DND-41 (cell line): ENCODE measurements around the gene RALGPS2.

ENCODE experiments used
- ATAC-seq: fragments of 200-7000 bp; cut with Tn5 transposase; 3 replicates; pipeline ENCODE4 v1.9.1; 2021; ENCODE audit warnings: low read depth; ENCODE audit not compliant: insufficient read depth
- DNase-seq: peaks from one replicate; pipeline ENCODE4 v3.0.0-alpha.2; 2020
- H2AFZ ChIP-seq: 2 replicates; pipeline ENCODE4 v1.6.0; 2012; ENCODE audit warnings: low read depth, low read length
- H3K27ac ChIP-seq: 2 replicates; pipeline ENCODE4 v1.5.1; 2012; ENCODE audit warnings: low read length, inconsistent platforms
- H3K27me3 ChIP-seq: fragments of 200-600 bp; sonication (generic); 2 replicates; pipeline ENCODE4 v1.6.0; 2012; ENCODE audit warnings: low read length, mild to moderate bottlenecking, inconsistent platforms; ENCODE audit not compliant: insufficient read depth, poor library complexity
- H3K36me3 ChIP-seq: 2 replicates; pipeline ENCODE4 v1.5.1; 2012; ENCODE audit warnings: low read length, inconsistent platforms; ENCODE audit not compliant: insufficient read depth
- H3K4me1 ChIP-seq: 2 replicates; pipeline ENCODE4 v1.5.1; 2012; ENCODE audit warnings: mild to moderate bottlenecking, low read length; ENCODE audit not compliant: insufficient read depth
- H3K4me2 ChIP-seq: 2 replicates; pipeline ENCODE4 v1.6.0; 2012; ENCODE audit warnings: mild to moderate bottlenecking, moderate library complexity, low read length, inconsistent platforms; ENCODE audit not compliant: insufficient read depth
- H3K4me3 ChIP-seq, 2 experiments: fragments of 200-600 bp in 1 of 2; shearing (Covaris generic) in 1 of 2; 2 replicates each; pipeline ENCODE4 v1.5.1; 2012 to 2016; ENCODE audit warnings: inconsistent platforms in 2 of 2, low read length in 2 of 2, mild to moderate bottlenecking in 2 of 2, low read depth in 1 of 2, moderate library complexity in 1 of 2
- H3K79me2 ChIP-seq: 2 replicates; pipeline ENCODE4 v1.6.0; 2012; ENCODE audit warnings: low read length, inconsistent platforms; ENCODE audit not compliant: insufficient read depth
- H3K9ac ChIP-seq: 2 replicates; pipeline ENCODE4 v1.6.0; 2012; ENCODE audit warnings: low read depth, mild to moderate bottlenecking, inconsistent platforms, low read length, moderate library complexity
- H3K9me3 ChIP-seq: 2 replicates; pipeline ENCODE4 v1.5.1; 2012; ENCODE audit warnings: low read length, moderate library complexity, mild to moderate bottlenecking, inconsistent platforms; ENCODE audit not compliant: insufficient read depth, severe bottlenecking
- H4K20me1 ChIP-seq: 2 replicates; pipeline ENCODE4 v1.6.0; 2012; ENCODE audit warnings: low read length; ENCODE audit not compliant: insufficient read depth
- EZH2 ChIP-seq: IDR thresholded peaks from 3 replicates; pipeline ENCODE4 v1.6.1; 2012; ENCODE audit warnings: borderline replicate concordance, low read depth, mild to moderate bottlenecking, moderate library complexity, low read length, inconsistent platforms; ENCODE audit not compliant: severe bottlenecking
- TF ChIP-seq, protein P1 (sequence below): IDR thresholded peaks from 2 replicates; pipeline ENCODE4 v1.5.1; 2012; ENCODE audit warnings: borderline replicate concordance, low read length, moderate library complexity, mild to moderate bottlenecking; ENCODE audit not compliant: poor library complexity, severe bottlenecking; ENCODE audit errors: extremely low read depth

RALGPS2 gene

DNA sequence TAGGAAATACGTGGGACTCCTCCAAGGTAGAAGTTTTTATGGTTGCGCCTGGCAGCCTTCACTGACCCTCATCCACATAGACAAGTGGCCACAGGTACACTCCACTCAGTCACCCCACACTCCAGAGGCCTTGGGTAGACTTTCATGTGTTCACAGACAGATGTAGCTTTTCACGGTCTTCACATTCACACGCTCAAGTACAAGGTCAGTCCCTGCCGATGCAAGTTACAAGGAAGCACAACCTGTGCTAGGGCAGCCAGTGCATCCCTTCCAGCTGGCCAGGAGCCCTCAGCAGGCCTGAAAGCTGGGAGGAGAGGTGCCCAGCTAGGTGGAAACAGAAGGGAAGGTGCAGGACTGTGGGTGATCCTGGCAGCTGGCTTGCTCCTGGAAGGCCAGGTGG, 245.1 kb downstream of the RALGPS2 start:
- no peak overlapping the region for H3K9ac ChIP-seq
- H3K36me3 ChIP-seq: no peaks in the 10 kb centered on the region
- no peaks in the 10 kb centered on the region for H4K20me1 ChIP-seq
- H3K4me1 ChIP-seq: peaks cover 32% of the 10 kb centered on the region
- H3K27ac ChIP-seq: no peak overlapping the region
- no peak for ATAC-seq
- TF ChIP-seq, protein P1, sequence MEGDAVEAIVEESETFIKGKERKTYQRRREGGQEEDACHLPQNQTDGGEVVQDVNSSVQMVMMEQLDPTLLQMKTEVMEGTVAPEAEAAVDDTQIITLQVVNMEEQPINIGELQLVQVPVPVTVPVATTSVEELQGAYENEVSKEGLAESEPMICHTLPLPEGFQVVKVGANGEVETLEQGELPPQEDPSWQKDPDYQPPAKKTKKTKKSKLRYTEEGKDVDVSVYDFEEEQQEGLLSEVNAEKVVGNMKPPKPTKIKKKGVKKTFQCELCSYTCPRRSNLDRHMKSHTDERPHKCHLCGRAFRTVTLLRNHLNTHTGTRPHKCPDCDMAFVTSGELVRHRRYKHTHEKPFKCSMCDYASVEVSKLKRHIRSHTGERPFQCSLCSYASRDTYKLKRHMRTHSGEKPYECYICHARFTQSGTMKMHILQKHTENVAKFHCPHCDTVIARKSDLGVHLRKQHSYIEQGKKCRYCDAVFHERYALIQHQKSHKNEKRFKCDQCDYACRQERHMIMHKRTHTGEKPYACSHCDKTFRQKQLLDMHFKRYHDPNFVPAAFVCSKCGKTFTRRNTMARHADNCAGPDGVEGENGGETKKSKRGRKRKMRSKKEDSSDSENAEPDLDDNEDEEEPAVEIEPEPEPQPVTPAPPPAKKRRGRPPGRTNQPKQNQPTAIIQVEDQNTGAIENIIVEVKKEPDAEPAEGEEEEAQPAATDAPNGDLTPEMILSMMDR: no peak
- no peak for TF ChIP-seq EZH2
- no peak overlapping the region for H3K4me3 ChIP-seq
- H3K79me2 ChIP-seq: no peaks in the 10 kb centered on the region
- no peak for DNase-seq
- H3K9me3 ChIP-seq: no peaks in the 10 kb centered on the region
- no peaks in the 10 kb centered on the region for H3K27me3 ChIP-seq
- H2AFZ ChIP-seq: no peak overlapping the region
- H3K4me2 ChIP-seq: no peak overlapping the region
